ENCODE measurements around the gene PLEKHO2.

DNA sequence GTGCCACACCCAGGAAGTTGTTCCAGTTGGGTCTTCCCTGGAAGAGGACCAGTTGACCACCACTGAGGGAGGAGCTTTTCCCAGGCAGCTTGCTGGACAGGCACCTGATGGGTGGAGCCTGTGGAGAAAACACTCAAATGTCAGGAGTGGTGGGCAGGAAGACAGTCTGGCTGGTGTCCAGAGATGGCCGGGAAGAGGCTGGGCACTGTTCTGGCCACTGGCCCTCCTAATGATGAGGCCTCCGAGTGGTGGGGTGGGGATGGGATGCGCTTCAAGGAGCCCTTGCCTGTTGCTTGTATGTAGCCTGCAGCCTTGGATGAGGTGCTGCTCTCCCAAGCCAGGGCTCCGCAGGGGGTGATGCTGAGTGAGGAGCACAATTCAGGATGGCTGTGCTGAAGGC, 12.3 kb downstream of the PLEKHO2 start:
- TF ChIP-seq, protein P1, sequence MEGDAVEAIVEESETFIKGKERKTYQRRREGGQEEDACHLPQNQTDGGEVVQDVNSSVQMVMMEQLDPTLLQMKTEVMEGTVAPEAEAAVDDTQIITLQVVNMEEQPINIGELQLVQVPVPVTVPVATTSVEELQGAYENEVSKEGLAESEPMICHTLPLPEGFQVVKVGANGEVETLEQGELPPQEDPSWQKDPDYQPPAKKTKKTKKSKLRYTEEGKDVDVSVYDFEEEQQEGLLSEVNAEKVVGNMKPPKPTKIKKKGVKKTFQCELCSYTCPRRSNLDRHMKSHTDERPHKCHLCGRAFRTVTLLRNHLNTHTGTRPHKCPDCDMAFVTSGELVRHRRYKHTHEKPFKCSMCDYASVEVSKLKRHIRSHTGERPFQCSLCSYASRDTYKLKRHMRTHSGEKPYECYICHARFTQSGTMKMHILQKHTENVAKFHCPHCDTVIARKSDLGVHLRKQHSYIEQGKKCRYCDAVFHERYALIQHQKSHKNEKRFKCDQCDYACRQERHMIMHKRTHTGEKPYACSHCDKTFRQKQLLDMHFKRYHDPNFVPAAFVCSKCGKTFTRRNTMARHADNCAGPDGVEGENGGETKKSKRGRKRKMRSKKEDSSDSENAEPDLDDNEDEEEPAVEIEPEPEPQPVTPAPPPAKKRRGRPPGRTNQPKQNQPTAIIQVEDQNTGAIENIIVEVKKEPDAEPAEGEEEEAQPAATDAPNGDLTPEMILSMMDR (IDR thresholded peaks at IDR 0.05), result no peak
- TF ChIP-seq MAFK (IDR thresholded peaks at IDR 0.05; ENCODE audit: partially characterized antibody), result no peak
- TF ChIP-seq JUN (IDR thresholded peaks at IDR 0.05), result no peak
- TF ChIP-seq POLR2A (IDR thresholded peaks at IDR 0.05; ENCODE audit: low read length), result no peak
- no peak for TF ChIP-seq MYC (IDR thresholded peaks at IDR 0.05; ENCODE audit: borderline replicate concordance, low read length)
- TF ChIP-seq MAZ (IDR thresholded peaks at IDR 0.05; ENCODE audit: borderline replicate concordance, low read depth, low read length), result no peak
- TF ChIP-seq, protein P2, sequence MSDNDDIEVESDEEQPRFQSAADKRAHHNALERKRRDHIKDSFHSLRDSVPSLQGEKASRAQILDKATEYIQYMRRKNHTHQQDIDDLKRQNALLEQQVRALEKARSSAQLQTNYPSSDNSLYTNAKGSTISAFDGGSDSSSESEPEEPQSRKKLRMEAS (IDR thresholded peaks at IDR 0.05), result no peak
- TF ChIP-seq EP300 (IDR thresholded peaks at IDR 0.05), result no peak
- no peak for TF ChIP-seq KDM5A (IDR thresholded peaks at IDR 0.05)
- TF ChIP-seq SMC3 (IDR thresholded peaks at IDR 0.05), result no peak
- TF ChIP-seq ZNF302 (CRISPR knock-in tag; IDR thresholded peaks at IDR 0.05), result no peak
